Renal cortex interstitium (tissue), 11 donors: Measurements from ENCODE around the gene HEATR1. TPM values are rescaled to one million over a fixed set of nuclear protein-coding genes. Genes with fewer than 3 reads are reported as not detected.

ENCODE experiments used
- DNase-seq, 11 donors: peaks; one replicate each; pipeline ENCODE4 v3.0.0-alpha.2; 2013; ENCODE audit warnings: low read depth in 9 of 11, low spot score in 4 of 11; ENCODE audit errors: extremely low read depth in 1 of 11
- polyA plus RNA-seq, 3 donors: library from polyadenylated mRNA; unstranded; fragments of 120-200 nt; gene quantifications; one replicate each; pipeline ENCODE4 v1.2.1, GENCODE V29; 2013; ENCODE audit not compliant: insufficient read length in 3 of 3

HEATR1 gene
- polyA plus RNA-seq, 3 donors: 26.1 to 33.1 (median 31.8) TPM

DNA sequence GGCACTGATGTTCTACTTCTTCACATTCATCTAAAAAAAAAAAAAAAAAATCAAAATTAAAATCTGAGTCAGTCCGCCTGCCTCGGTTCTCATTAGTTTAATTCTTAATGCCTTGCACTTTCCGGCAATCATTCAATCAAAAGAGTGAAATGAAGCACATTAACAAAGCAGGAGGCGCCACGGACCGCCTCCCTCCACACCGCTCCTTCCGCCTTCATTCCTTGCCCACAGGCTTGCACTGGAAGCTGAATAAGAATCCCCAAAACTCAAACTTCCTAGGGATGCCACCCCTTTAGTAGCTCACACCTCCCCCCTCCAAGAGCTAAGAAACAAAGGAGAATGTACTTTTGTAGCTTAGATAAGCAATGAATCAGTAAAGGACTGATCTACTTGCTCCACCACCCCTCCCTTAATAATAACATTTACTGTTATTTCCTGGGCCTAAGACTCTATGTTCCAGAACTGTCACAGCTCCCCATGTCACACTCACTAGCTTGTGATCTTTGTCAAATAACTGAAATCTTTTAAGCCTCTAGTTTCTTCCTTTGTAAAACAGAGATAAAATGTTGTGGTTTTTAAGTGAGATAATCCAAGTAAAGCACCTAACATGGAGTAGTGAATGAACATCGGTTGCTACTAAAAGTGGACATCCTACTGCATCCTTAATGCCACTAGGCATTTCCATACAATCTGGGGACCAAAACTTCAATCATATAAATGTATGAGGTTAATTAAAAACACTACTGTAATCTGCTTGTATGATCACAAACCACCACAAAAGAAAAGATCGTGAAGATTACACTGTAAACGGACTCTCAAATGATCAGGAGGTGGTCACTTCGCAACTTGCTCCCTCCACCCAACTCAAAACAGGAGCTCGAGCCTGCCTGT, 53.1 kb downstream of the HEATR1 start:
- DNase-seq: no peak

DNA sequence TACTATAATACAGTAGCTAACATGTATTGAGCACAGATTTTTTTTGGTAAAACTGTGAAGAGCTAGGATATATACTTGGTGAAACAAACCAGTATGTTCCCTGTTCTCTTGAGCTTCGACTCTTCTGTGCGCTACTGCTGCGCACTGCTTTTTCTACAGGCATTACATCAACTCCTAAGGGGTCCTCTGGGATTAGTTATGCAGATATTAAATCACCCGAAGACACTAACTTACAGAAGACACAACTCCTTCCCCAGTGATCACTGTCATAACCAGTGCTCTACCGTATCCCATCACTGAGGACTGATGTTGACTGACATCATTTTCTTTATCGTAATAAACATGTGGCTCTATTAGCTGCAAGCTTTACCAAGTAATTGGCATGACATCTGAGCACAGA, 55.9 kb downstream of the HEATR1 start:
- DNase-seq: no peak

GRCh38 chr1:236545621-236546169, 58.6 kb downstream of the HEATR1 start:
- no peak for DNase-seq

DNA sequence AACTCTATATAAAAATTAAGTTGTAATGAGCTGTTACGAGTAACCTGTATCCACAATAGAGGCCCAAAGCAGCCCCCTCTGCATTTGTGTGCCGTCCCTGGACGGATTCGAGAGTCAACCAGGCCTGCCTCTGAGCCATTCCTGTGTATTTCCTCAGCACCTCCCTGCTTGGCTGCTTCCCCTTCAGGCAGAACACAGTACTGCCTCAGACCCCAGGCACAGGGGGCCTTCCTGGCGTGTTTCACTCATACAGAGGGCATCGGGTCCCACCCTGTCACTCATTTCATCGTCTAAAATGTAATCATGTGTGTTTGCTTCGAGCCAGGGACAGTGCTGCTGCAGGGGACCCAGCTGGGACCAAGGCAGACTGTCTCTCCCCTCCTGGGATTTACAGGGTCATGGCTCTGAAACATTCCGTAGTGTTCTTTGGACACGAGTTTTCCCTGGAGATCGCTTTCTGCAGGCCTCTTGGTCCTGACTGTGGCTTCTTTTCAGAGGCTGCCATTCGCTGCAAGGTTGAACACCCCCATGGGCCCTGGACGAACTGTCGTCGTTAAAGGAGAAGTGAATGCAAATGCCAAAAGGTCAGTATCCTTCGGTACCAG, 61.1 kb downstream of the HEATR1 start:
- DNase-seq: no peak

- no peak for DNase-seq
These were observed 62.6 kb downstream of the HEATR1 start for GRCh38 chr1:236541710-236542109.

- DNase-seq: no peak
These were observed 63.4 kb downstream of the HEATR1 start for GRCh38 chr1:236540813-236541465.

- no peak for DNase-seq
These were observed 67.8 kb downstream of the HEATR1 start for GRCh38 chr1:236536540-236536939.

DNA sequence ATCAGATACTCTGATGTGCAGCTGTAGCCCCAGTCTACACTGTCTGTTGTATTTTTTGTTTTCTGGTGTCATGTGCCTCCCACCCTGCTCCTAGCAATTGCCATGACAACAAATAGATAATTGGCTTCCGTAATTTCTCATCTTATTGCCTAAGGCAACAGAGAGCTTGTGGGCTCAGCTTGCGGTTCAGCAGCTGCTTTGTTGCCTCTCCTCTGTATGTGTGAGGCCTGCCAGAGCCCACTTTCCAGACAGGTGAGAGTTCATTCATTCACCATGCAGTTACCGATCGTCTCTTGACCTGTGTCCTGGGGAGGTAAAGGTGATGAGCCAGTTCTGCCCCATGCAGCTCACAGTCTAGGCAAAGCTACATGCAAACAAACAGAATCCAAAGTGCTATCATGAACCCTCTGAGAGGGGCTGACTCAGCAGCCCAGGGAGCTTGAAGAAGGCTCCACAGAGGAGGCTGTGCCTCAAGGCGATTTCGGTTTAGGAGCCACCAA, 68.6 kb downstream of the HEATR1 start:
- DNase-seq: no peak

- no peak for DNase-seq
These were observed 69.1 kb downstream of the HEATR1 start for GRCh38 chr1:236535190-236535589.

GRCh38 chr1:236534151-236534651, 70.1 kb downstream of the HEATR1 start:
- no peak for DNase-seq

DNA sequence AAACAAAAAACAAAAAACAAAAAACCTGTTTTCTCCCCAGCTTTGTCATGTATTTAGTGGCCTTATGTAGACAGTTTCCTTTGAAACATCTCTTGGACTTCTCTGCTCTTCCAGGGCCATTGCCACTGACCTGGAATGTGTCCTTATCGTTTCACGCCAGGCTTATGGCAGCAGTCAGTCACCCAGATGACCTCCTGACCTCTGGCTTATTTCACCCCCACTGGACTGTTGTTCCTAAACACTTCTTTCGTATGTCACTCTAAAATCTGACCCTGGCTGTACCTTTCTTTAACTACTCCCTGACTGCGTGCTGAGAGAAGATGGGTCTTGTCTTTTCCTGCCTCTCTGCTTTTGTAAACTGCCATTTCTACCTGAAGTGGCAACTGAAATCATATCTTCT, 71.5 kb downstream of the HEATR1 start:
- no peak for DNase-seq

DNA sequence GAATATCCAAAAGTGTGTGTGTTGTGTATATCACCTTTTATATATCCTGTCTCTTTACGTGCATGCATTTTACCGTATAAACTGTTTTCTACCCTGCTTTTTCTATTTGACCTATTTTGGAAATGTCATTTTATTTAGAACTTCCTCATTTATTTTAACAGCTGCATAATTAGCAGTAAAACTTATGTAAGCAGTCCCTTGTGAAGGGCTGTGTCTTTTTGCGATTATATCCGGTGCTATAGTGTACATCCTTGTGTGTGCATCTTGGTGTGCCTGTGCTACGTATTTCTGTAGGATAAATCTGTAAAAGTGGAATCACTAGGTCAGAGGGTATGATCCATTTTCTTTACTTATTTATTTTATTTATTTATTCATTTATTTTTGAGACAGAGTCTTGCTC, 73.4 kb downstream of the HEATR1 start:
- DNase-seq: no peak

- no peak for DNase-seq
These were observed 74.0 kb downstream of the HEATR1 start for GRCh38 chr1:236530286-236530685.

GRCh38 chr1:236526079-236526478, 78.2 kb downstream of the HEATR1 start:
- no peak for DNase-seq

- no peak for DNase-seq
These were observed 79.5 kb downstream of the HEATR1 start for GRCh38 chr1:236524895-236525184.

DNA sequence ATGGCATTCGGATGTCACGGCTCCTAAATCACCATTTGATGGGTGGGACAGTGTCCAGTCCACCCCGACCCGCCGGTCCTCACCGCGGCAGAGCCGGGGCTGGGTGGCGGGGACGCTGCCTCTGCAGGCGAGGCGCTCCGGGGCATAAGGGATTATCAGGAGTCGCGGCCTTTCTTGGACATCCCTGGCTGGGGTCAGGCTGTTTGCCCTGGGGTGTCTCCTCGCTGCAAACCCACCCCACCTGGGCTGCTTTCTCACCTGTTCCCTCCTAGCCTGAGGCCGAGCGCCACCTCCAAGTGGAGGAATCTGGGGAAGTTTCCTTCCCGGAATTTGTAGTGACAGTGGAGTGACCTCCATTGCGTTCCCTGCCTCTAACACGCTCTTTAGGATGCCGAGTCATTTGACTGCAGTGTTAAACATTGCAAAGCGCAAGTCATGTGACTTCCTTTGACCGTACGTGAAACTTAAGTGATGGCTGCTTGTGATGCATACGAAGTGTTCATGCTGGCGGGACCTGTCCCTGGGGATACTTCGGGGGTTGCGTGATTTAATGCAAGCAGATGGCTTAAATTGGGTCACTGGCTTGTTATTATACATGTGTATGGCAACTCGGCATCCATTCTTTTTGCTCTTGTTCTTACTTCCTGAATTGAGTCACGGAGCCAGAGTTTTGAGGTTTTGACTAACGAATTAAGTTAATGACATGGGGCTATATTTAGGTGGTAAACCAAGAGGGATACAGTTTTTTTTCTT, 80.0 kb downstream of the HEATR1 start:
- DNase-seq: peak in 6 of 11 donors; percentile 49 to 75 (median 59)

GRCh38 chr1:236523704-236524141, 80.6 kb downstream of the HEATR1 start, which contains the start of gene LGALS8:
Gene LGALS8 (plus strand): TSS chr1:236523982. CDS start chr1:236526071, 2,089 bp downstream.
- DNase-seq: peak in 10 of 11 donors; percentile 64 to 82 (median 75)

GRCh38 chr1:236522937-236523703, 81.2 kb downstream of the HEATR1 start:
- DNase-seq: peak in 2 of 11 donors; percentile 18 to 21
